Glomerular visceral epithelial cell (primary cell): ENCODE data around the gene EPSTI1.
"Not testable (repeated sequence)": the region's sequence is repeated elsewhere in the genome, so short reads cannot be mapped to it uniquely, and the experiment has no call there.

Source experiments
- DNase-seq: peaks from one replicate; pipeline ENCODE4 v3.0.0-alpha.2; 2016; ENCODE audit errors: extremely low spot score

Gene EPSTI1

GRCh38 chr13:42893214-42893671 is 98.8 kb downstream of the EPSTI1 start:
- peak; percentile 10 for DNase-seq

DNA sequence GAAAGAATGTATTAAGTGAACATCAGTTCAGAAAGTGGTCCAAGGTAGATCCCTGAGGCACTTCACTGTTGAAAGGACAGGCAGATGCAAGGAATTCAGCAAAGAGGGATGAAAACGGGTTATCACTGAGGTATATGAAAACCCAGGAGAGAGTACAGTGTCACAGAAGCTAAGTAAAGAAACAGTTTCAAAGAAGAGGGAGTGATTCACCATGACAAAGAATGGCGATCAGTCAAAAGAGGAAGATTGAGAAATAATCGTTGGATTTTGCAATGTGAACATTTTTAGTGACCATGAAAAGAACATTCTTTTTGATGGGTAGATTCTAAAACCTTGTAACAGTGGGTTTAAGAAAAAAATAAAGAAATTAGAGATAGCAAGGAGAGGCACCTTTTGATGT is 99.3 kb downstream of the EPSTI1 start:
- DNase-seq: no peak

DNA sequence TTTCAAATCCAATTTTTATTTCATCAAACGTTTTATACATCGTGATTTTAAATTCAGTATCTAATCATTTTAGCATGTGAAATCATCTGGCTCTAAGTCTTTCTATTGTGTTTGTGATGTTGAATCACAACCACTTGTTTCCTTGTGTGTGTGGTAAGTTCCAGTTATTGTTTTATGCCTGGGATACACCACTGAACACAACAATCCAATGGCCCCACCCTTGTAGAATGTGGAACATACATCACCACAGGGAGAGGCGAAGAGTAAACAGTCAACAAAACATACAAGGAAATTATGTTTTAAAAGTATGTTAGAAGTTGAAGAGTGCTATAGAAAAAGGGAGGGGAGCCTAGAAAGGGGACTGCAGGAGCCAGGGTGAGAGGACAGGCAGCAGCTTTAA is 100.5 kb downstream of the EPSTI1 start:
- no peak for DNase-seq

- DNase-seq: no peak
These were observed 106.7 kb downstream of the EPSTI1 start for GRCh38 chr13:42885325-42885724.

DNA sequence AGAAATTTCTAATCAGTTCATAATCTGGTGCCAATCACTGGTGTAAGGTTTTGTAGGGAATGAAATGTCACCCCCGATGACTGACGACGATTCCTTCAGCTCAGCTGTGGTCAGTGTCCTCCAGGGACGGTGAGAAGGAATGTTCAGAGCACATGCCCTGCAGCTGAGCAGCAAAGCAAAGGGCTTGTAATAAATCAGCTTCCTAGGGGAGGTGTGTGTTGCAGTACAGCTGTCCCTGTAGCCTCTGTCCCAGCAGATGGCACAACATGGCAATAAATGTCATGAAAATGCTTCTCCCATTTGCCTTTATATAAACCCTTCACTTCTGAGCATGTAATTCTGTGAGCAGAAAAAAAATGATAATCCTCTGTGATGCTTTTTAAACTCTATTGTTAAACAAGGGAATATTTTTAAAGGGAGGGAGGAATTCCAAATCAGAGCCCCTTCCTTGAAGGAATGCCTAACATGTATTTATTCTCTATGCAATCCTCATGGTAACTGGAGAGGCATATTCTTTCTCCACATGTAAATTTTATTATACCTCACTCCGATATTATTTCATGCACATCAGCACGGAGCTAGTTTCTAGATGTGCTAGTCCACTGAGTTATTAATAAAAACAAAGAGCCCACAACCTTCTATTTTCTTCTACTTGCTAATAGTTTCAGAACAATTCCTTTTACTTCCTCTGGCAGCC is 108.1 kb downstream of the EPSTI1 start:
- peak; percentile 36 for DNase-seq

DNA sequence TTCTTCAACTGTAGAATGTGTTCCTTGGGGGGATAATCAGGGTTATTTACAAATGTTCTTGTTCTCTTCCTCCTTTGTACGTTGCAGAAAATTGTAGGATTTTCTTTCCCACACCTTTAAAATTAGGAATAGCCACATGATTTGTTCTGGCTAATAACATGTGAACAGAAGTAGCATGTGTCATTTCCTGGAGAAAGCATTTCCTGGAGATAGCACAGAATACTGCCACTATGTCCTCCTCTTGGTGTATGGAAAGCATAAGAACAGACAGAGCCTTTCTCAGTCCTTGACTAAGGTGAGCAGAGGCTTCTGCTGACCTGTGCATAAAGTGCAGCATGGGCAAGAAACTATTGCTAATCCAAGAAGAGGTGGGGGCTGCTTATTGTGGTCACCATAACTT is 108.9 kb downstream of the EPSTI1 start:
- DNase-seq: no peak

DNA sequence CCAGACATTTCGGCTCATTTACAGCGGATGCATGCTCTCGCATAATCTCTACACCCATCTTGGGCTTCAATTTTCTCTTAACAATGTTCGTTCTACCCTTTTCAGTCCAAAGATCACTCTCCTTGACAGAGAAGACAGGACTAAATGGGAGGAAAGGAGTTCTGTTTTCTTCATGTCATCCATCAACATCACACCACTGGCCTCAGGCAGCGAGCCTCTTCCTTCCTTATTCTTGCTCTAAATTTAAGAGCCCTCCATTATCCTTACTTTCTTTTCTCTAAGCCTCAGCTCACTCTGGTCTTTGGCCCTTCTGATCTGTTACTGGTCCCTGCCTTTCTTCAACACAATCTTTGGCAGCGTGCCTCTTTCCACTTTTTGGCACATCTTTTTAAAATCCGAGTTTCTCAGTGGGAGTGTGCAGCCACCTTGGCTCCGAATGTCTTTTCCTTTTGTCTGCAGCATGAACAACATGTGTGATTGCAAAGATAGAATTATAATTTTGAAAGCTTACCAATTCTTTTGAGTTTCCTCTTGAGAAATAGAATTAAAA is 111.9 kb downstream of the EPSTI1 start:
- no peak for DNase-seq

DNA sequence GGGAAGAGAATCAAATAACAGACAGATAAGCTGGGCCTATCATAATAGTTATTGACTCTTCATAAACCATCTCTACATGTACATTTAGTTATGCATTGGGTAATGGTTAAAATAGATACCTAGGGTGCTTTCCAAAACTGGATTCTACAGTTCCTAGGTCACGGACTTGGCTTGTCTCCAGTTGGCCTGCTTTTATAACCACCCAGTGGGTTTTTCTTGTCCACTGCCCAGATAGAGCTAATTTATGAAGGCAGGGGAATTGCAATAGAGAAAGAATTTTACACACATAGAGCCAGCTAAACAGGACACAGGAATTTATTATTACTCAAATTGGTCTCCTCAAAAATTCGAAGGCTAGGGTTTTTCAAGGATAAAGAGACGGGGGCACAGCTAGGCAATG is 113.3 kb downstream of the EPSTI1 start:
- DNase-seq: no peak

- DNase-seq: no peak
These were observed 115.0 kb downstream of the EPSTI1 start for GRCh38 chr13:42876887-42877545.

DNA sequence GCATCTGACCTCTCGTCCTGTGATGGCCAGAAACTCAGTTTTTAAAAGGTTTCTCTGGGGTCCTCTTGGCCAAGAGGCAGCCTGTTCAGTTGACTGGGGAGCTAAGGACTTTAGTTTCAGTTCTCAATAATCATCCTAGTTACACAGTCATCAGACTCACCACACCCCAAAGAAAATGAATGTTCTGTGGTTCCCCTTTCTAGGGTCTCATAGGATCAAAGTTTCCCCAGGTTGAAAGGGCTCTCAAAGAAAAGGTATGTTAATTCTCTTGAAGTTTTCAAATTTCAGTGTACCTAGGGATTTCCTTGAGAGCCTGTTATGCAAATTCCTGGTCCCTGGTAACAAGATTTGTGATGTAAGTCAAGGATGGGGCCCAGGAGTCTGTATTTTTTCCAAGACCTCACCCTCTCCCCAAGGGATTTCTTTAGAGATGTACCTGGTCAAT is 115.7 kb downstream of the EPSTI1 start:
- no peak for DNase-seq

DNA sequence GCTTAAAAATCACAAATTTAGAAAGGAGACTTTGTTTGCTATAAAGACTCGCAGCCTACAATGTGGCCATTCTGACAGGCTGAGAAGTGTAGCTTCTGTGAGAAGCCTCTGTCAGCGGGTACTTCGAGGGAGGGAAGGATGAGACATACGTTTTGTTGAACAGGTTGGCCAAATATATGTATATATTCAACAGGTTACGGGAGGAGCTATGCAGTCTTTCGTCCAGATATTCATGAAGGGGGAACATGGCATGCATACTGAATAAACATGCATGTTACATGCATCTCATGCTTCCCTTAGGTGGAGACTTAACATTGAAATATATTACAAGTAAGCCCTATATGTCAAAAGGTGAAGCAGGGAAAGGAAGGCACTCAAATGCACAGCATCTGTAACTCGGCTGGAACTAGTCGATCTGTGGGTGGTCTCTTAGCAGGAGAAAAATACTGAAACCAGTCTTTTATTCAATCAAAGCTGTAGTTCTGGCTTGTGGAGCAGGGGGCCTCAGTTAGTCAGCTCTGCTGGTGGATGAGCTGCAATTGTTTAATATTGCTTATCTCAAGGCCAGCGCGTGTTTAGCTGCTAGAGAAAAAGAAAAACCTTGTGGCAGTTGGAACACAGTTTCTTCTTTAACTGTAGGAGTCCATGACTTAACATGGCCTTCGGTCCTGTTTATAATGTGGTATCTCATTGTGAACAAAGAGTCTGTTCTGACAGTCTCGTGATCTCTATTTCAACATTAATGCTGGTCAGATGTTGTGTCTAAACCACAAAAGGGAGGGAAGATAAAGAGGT is 116.4 kb downstream of the EPSTI1 start:
- DNase-seq: no peak

DNA sequence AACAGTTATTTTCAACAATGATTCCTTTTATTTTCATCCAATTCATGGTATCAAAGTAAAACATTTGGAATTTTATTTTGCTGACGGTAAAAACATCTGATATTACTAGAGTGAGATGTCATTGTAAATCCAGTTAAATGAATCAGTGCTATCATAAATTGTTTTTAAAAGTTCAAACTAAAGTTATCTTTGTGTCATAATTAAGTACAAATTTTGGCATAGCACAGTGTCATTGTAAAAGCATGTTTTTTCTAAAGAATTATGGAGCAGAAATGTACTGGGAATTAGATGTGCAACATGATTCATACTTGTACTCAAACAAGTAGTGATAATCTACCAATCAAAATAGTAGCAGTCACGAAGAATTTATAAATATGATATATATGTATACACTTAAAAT is 117.8 kb downstream of the EPSTI1 start:
- DNase-seq: no peak

GRCh38 chr13:42873081-42873480 is 119.0 kb downstream of the EPSTI1 start:
- DNase-seq: no peak

DNA sequence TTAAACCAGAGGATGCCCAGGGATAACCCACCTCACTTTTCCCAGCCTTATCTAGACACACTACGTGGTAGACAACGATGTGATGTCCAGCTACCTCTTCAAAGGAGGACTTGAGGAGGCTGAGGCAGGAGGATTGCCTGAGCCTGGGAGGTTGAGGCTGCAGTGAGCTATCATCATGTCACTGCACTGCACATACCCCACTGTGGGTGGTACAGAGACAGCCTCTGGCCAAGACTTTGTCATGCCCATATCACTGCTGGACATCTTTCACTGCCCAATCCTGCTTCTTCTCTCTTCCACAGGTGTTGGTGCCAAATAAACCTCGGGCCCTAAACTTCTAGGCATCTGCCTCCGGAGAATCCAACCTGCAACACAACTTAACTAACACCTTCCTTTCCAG is 124.8 kb downstream of the EPSTI1 start:
- no peak for DNase-seq

DNA sequence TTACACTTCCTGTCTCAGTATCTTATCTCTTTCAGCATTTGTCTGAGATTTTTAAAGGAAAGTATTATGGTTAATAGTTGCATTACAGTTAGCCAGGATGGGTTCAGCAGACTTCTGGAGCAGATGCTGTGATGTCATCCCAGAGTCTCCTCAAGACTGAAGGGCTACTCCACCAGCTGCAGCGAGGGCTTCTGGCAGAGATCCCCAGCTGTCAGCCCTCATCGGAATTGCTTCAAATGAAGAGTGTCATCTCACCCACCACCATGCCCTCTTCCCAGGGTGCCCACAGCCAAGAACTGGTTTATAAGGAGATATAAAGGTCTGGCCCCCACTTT is 126.3 kb downstream of the EPSTI1 start:
- DNase-seq: no peak

GRCh38 chr13:42864952-42865767 is 126.9 kb downstream of the EPSTI1 start:
- no peak for DNase-seq

GRCh38 chr13:42862370-42862769 is 129.7 kb downstream of the EPSTI1 start:
- not testable (repeated sequence) for DNase-seq

DNA sequence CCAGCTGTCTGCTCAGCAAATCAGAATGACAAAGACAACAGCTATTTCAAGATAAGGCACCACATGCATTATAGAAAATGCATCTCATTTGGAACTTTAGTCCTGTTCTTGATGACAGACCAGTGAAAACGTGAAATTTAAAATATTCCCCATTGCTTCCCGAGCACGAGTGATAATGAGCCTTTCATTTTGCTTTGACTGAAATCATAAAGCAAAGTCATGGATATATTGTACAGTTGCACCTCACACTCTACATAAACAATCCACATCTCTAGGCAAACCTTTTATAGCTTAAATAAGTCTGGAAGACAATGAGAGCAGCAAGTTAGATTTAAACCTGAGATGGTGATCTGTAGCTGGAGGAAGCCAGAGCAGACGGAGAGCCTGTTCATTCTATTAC is 131.6 kb downstream of the EPSTI1 start:
- no peak for DNase-seq

DNA sequence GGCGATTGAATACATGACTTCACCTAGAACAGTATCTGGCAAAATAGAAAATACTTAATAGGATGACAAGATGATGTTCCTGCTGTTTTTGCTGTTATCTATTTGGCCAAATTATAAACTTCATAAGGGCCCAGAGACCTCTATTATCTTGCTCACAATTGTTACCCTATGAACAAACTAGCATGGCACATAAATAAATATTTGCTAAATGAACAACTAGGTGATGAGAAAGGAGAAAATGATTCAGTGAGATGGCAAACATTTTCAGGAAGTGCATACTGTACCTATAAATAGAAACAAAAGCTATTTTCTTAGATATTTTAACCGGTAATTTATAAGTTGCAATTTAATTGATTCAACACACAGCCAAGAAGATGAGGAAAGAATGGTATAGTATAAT is 132.3 kb downstream of the EPSTI1 start:
- no peak for DNase-seq

- DNase-seq: no peak
These were observed 136.6 kb downstream of the EPSTI1 start for GRCh38 chr13:42855410-42855809.

GRCh38 chr13:42852136-42852535 is 139.9 kb downstream of the EPSTI1 start:
- DNase-seq: no peak

DNA sequence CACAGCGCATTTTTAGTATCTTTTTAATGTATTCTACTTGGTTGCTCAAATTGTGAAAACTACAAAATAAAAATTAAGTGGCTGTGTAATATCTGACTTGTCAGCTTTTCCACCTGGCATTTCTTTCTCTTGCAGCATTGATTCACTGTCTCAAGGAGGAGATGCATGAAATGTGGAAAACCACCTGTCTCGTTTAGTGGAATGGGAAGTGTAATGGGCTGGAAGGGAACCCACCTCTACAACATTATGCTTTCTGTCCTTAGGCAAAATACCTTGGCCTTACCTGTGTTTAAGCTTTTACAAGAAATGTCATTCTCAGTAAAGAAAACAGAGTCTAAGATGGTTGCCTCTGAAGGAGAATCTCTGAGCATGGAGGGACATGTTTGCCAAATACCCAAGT is 142.8 kb downstream of the EPSTI1 start:
- no peak for DNase-seq
